Keratinocyte (primary cell): ENCODE data around the gene OPTN. TPM values are rescaled to one million over a fixed set of nuclear protein-coding genes. Genes with fewer than 3 reads are reported as not detected.

Source experiments
- DNase-seq: peaks from one replicate; pipeline ENCODE4 v3.0.0-alpha.2; 2011; ENCODE audit warnings: low read depth, missing footprints, low spot score
- FAIRE-seq: peaks from 2 replicates; lab custom pipeline; 2011; peaks lifted over from hg19 to GRCh38; lab: Jason Lieb, UNC
- H2AFZ ChIP-seq: 2 replicates; pipeline ENCODE4 v1.6.0; 2012; ENCODE audit warnings: low read length, control low read depth, inconsistent platforms; ENCODE audit not compliant: control insufficient read depth
- H3K27ac ChIP-seq: 2 replicates; pipeline ENCODE4 v1.5.1; 2011; ENCODE audit warnings: low read length; ENCODE audit not compliant: control insufficient read depth, insufficient read depth
- H3K27me3 ChIP-seq: 3 replicates; pipeline ENCODE4 v1.6.0; 2011; ENCODE audit warnings: low read length; ENCODE audit not compliant: control insufficient read depth, insufficient read depth; ENCODE audit errors: extremely low read depth
- H3K36me3 ChIP-seq, 2 experiments: 2 replicates in 1 of 2; 3 replicates in 1 of 2; pipeline ENCODE4 v1.5.1; 2011; ENCODE audit warnings: low read length in 2 of 2, mild to moderate bottlenecking in 1 of 2; ENCODE audit not compliant: control insufficient read depth in 2 of 2, insufficient read depth in 2 of 2; ENCODE audit errors: extremely low read depth in 1 of 2
- H3K4me1 ChIP-seq: 3 replicates; pipeline ENCODE4 v1.5.1; 2011; ENCODE audit warnings: low read length; ENCODE audit not compliant: control insufficient read depth, insufficient read depth; ENCODE audit errors: extremely low read depth
- H3K4me2 ChIP-seq: 3 replicates; pipeline ENCODE4 v1.6.0; 2011; ENCODE audit warnings: low read depth, low read length; ENCODE audit not compliant: control insufficient read depth, insufficient read depth; ENCODE audit errors: extremely low read depth
- H3K4me3 ChIP-seq, 3 experiments: fragments of 200-600 bp in 1 of 3; sonication (generic) in 1 of 3; 2 replicates in 2 of 3; 3 replicates in 1 of 3; pipeline ENCODE4 v1.5.1; 2011 to 2016; ENCODE audit warnings: low read length in 3 of 3, mild to moderate bottlenecking in 3 of 3, control low read depth in 2 of 3, inconsistent platforms in 1 of 3, low read depth in 1 of 3, mixed read lengths in 1 of 3, mixed run types in 1 of 3, moderate library complexity in 1 of 3; ENCODE audit not compliant: control insufficient read depth in 2 of 3, insufficient read depth in 2 of 3; ENCODE audit errors: extremely low read depth in 1 of 3
- H3K79me2 ChIP-seq: 2 replicates; pipeline ENCODE4 v1.6.0; 2012; ENCODE audit warnings: low read length; ENCODE audit not compliant: control insufficient read depth, insufficient read depth
- H3K9ac ChIP-seq: 3 replicates; pipeline ENCODE4 v1.6.0; 2011; ENCODE audit warnings: low read length; ENCODE audit not compliant: control insufficient read depth, insufficient read depth; ENCODE audit errors: extremely low read depth
- H3K9me1 ChIP-seq: 3 replicates; pipeline ENCODE4 v1.6.0; 2011; ENCODE audit warnings: low read length; ENCODE audit not compliant: control insufficient read depth, insufficient read depth; ENCODE audit errors: extremely low read depth
- H3K9me3 ChIP-seq: 2 replicates; pipeline ENCODE4 v1.5.1; 2012; ENCODE audit warnings: low read depth, low read length; ENCODE audit not compliant: control insufficient read depth
- H4K20me1 ChIP-seq: 3 replicates; pipeline ENCODE4 v1.6.0; 2011; ENCODE audit warnings: low read length; ENCODE audit not compliant: control insufficient read depth, insufficient read depth; ENCODE audit errors: extremely low read depth
- EZH2 ChIP-seq: IDR thresholded peaks from one replicate; pipeline ENCODE4 v1.6.1; 2012; ENCODE audit warnings: inconsistent platforms, mild to moderate bottlenecking, low read length, moderate library complexity
- dilution Hi-C: fragments of 300-500 bp; cut with MboI; formaldehyde crosslinking; loops from one replicate; pipeline ENCODE4 v1.7.0; 2020; ENCODE audit warnings: low sequenced_read_pairs; ENCODE audit not compliant: extremely low pct_ligation_motif_present
- polyA plus RNA-seq, 5 experiments: library from polyadenylated mRNA; depleted of rRNA in 3 of 5; stranded (reverse) in 3 of 5; stranded (forward) in 1 of 5; unstranded in 1 of 5; fragments of >200 nt; gene quantifications; 1 replicate in 1 of 5; 2 replicates in 3 of 5; 3 replicates in 1 of 5; pipeline versions ENCODE4 v1.2.1 to v1.2.3, GENCODE V29; 2011 to 2012; ENCODE audit warnings: missing spikeins in 2 of 5, low read depth in 1 of 5, low replicate concordance in 1 of 5
- TF ChIP-seq, protein P1 (sequence below), 3 experiments: IDR thresholded peaks in 1 of 3; conservative IDR thresholded peaks in 1 of 3; optimal IDR thresholded peaks in 1 of 3; 2 replicates in 2 of 3; 3 replicates in 1 of 3; pipeline versions ENCODE3 to v1.5.1; 2011; ENCODE audit warnings: low read length in 3 of 3, mild to moderate bottlenecking in 3 of 3, moderate library complexity in 2 of 3, control low read depth in 1 of 3, inconsistent platforms in 1 of 3; ENCODE audit not compliant: insufficient read depth in 2 of 3; ENCODE audit errors: extremely low read depth in 1 of 3

The OPTN gene
- polyA plus RNA-seq, 1 donor (not counting 4 experiments of a cell fraction or from before 2014, with no cell fraction given) = 71.9 TPM

DNA sequence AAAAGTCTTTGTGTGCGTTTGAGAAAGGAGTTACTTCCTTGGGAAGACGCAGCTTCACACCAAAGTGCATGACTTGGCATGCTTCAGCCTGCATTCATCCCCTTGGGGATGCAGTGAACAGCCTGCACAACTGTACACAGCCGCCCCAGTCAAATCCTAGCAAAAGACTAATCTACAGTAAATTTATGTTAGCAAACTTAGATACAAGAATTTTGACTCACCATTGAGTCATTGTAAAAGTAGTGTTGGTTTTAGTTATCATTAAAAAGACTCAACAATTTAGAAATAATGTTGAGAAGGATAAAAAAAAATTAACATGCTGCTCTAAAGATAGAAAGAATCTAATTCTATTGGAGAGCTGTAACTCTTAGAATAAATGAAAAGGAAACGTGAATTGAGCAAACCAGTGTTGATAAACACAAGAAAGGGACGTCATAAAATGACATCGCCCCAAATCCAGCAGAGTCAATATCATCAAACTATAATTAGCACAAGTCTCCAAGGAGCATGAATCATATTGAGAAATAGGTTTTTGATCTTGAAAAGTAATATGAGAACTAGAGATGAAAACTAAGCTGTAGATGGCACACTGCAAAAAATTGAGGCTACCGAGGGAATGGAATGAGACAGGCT lies 11.9 kb upstream of the OPTN start:
- DNase-seq = no peak
- Histone ChIP-seq H3K4me1 (peaks cover 13% of the 10 kb centered on the region), H3K4me3 (no peak overlapping the region), H3K36me3 (no peaks in the 10 kb centered on the region), H3K27me3 (no peaks in the 10 kb centered on the region), H2AFZ (no peak overlapping the region), H3K27ac (peak overlapping the region; percentile 7), H3K9ac (no peak overlapping the region), H3K9me1 (no peaks in the 10 kb centered on the region), H3K4me2 (peak overlapping the region; percentile 15), H3K9me3 (peaks cover 7% of the 10 kb centered on the region), H3K79me2 (no peaks in the 10 kb centered on the region), H4K20me1 (no peaks in the 10 kb centered on the region)
- peak; percentile 76 for FAIRE-seq
- dilution Hi-C loops = no loop called here
- no peak for TF ChIP-seq EZH2
- TF ChIP-seq, protein P1, sequence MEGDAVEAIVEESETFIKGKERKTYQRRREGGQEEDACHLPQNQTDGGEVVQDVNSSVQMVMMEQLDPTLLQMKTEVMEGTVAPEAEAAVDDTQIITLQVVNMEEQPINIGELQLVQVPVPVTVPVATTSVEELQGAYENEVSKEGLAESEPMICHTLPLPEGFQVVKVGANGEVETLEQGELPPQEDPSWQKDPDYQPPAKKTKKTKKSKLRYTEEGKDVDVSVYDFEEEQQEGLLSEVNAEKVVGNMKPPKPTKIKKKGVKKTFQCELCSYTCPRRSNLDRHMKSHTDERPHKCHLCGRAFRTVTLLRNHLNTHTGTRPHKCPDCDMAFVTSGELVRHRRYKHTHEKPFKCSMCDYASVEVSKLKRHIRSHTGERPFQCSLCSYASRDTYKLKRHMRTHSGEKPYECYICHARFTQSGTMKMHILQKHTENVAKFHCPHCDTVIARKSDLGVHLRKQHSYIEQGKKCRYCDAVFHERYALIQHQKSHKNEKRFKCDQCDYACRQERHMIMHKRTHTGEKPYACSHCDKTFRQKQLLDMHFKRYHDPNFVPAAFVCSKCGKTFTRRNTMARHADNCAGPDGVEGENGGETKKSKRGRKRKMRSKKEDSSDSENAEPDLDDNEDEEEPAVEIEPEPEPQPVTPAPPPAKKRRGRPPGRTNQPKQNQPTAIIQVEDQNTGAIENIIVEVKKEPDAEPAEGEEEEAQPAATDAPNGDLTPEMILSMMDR (optimal IDR thresholded peaks at IDR 0.05 in 1 of 3, IDR thresholded peaks at IDR 0.05 in 1 of 3, conservative IDR thresholded peaks at IDR 0.05 in 1 of 3; ENCODE audit: extremely low read depth in 1 of 3, insufficient read depth in 2 of 3, low read length in 3 of 3) = no peak

DNA sequence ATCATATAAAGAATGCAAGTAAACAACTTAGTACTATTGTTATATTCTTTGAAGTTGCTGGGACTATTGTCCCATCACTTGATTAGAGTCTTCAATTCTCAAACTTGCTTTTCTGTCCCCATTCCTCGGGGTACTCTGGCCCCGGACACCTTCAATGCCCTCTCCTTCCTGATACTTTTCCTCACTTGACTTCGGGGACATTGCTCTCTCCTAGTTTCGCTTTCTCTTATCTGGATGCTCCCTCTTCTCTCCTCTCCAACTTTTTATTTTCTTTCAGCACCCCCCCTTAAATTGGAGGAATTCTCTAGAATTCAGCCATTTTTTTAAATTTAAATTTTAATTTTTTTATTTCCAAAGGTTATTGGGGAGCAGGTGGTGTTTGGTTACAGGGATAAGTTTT lies 10.6 kb upstream of the OPTN start:
- TF ChIP-seq, protein P1 (optimal IDR thresholded peaks at IDR 0.05 in 1 of 3, IDR thresholded peaks at IDR 0.05 in 1 of 3, conservative IDR thresholded peaks at IDR 0.05 in 1 of 3; ENCODE audit: extremely low read depth in 1 of 3, insufficient read depth in 2 of 3, low read length in 3 of 3) = no peak
- TF ChIP-seq EZH2 = no peak
- Histone ChIP-seq H3K4me3 (no peak overlapping the region), H3K36me3 (no peaks in the 10 kb centered on the region), H3K27ac (no peak overlapping the region), H3K9me1 (no peaks in the 10 kb centered on the region), H3K27me3 (no peaks in the 10 kb centered on the region), H3K9me3 (peaks cover 5% of the 10 kb centered on the region), H3K4me2 (no peak overlapping the region), H2AFZ (no peak overlapping the region), H3K4me1 (peaks cover 13% of the 10 kb centered on the region), H3K79me2 (no peaks in the 10 kb centered on the region), H3K9ac (no peak overlapping the region), H4K20me1 (no peaks in the 10 kb centered on the region)
- no peak for FAIRE-seq
- dilution Hi-C loops = no loop called here
- no peak for DNase-seq
